Kidney epithelial cell (primary cell): ENCODE data around the gene MICAL3. TPM values are rescaled to one million over a fixed set of nuclear protein-coding genes. Genes with fewer than 3 reads are reported as not detected.

Experiments used
- DNase-seq: peaks from one replicate; pipeline ENCODE4 v3.0.0-alpha.2; 2010; ENCODE audit warnings: low read depth
- H3K27me3 ChIP-seq: 2 replicates; pipeline ENCODE4 v1.6.0; 2011; ENCODE audit warnings: low read length; ENCODE audit not compliant: control insufficient read depth, insufficient read depth
- H3K36me3 ChIP-seq: 2 replicates; pipeline ENCODE4 v1.5.1; 2011; ENCODE audit warnings: low read length; ENCODE audit not compliant: control insufficient read depth, insufficient read depth
- H3K4me3 ChIP-seq: 2 replicates; pipeline ENCODE4 v1.5.1; 2011; ENCODE audit warnings: low read depth, mild to moderate bottlenecking, control low read depth, low read length
- total RNA-seq: library from RNA; depleted of rRNA; stranded (reverse); fragments of >200 nt; gene quantifications from 2 replicates; pipeline ENCODE4 v1.2.3, GENCODE V29; 2015
- TF ChIP-seq, protein P1 (sequence below): IDR thresholded peaks from 2 replicates; pipeline ENCODE4 v1.5.1; 2011; ENCODE audit warnings: mild to moderate bottlenecking, moderate library complexity, low read length, control low read depth, inconsistent platforms; ENCODE audit not compliant: insufficient read depth, poor library complexity, severe bottlenecking

MICAL3 gene
- total RNA-seq, 1 donor from 2014 or later, result 38.9 TPM

DNA sequence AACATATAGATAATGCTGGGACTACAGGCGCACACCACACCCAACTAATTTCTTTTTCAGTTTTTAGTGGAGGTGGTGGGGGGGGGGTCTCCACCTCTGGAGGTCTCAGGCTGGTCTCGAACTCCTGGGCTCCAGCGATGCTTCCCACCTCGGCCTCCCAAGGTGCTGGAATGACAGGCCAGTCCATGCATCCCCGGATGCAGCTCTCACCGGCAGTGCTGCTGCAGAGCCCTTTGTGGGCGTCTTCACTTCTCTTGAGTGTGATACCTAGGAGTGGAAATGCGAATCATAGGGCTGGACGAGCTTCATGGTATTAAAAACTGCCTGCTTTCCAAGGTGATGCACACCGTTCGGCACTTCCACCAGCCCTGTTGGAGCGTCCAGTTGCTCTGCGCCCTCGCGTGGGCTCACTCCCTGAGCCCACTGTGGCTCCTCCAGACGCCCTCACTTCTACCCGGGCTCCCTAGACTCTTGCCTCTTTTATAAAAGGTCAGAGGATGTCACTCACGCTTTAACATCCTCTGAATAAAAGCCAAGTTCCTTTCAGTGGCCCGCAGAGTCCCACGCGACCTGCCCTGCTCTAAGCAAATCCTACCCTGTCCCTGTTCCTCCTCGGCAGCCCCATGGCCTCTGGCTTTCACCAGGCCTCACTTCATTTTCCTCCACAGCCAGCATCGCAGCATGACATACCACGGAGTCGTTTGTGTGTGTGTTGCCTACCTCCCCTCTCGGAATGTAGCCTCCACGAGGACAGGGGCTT, 249.3 kb downstream of the MICAL3 start:
- Histone ChIP-seq H3K36me3 (no peaks in the 10 kb centered on the region), H3K27me3 (no peaks in the 10 kb centered on the region), H3K4me3 (no peak overlapping the region)
- no peak for DNase-seq
- TF ChIP-seq, protein P1, sequence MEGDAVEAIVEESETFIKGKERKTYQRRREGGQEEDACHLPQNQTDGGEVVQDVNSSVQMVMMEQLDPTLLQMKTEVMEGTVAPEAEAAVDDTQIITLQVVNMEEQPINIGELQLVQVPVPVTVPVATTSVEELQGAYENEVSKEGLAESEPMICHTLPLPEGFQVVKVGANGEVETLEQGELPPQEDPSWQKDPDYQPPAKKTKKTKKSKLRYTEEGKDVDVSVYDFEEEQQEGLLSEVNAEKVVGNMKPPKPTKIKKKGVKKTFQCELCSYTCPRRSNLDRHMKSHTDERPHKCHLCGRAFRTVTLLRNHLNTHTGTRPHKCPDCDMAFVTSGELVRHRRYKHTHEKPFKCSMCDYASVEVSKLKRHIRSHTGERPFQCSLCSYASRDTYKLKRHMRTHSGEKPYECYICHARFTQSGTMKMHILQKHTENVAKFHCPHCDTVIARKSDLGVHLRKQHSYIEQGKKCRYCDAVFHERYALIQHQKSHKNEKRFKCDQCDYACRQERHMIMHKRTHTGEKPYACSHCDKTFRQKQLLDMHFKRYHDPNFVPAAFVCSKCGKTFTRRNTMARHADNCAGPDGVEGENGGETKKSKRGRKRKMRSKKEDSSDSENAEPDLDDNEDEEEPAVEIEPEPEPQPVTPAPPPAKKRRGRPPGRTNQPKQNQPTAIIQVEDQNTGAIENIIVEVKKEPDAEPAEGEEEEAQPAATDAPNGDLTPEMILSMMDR, result no peak

DNA sequence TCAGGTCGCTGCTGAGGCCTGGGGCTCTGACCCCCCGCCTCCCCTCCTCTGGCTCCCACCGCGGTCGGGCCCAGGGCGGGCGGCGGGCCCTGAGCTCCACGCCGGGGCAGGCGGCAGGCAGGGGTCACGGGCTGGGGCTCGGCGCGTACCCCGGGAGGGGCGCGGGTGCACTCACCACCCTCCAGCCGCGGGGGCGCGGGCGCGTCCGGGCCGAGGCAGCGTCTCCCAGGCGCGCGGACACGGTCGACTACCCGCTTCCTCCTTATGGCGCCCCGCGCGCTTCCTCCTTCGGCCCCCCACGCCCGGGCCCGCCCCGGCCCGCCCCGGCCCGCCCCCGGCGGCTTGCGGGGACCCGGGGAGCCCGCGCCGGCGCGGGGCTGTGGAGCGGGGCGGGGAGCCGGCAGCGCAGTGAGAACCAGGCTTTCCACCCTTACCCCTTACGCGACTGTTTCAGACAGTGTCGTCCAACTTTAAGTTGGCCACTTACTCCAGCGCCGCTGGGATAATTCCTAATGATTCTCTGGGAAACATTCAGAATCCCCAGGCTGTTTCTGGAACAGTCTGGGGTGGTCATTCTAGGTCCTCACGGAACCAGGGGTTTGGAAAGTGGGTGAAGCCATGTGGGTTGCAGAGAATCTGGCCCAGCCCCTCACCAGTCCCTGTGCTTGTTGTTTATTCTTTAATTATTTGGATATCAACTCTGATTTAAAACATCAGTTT, 250.0 kb downstream of the MICAL3 start, which contains the start of gene BID:
BID (minus strand) TSS at position 264 of the 720 bp plus-strand sequence. CDS start 24,353 bp downstream, outside the sequence.
- DNase-seq, result no peak
- Histone ChIP-seq H3K4me3 (peak within 1 kb of the TSS; percentile 38), H3K36me3 (no peaks in the 10 kb centered on the region), H3K27me3 (no peaks in the 10 kb centered on the region)
- TF ChIP-seq, protein P1, result no peak

DNA sequence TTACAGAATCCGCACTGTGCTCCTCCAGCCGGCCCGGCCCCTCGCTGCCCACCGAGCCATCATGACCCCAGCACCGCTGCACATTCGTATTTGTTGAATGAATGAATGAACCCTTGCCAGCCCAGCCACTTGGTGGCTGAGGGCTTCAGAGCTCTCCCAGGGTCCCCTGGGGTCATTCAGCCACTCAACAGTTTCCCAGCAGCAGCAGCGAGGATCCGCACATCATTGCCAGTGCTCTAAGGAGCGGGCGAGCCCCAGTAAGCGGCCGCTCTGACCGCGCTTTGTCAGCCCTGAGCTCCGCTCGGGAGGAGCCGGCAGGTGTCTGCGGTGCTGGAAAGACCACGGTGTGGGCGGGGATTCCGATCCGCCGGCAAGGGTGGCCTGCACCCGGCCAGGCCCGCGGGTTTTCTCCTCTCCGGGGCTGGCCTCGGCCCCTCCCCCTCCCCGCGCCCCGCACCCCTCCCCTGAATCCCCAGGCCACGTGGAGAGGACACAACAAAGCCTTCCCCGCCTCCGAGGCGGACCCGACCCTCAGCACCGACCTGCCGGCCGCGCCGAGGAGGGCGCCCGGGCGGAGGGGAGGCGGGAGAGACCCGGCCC, 250.7 kb downstream of the MICAL3 start:
- no peaks in the 10 kb centered on the region for H3K36me3 ChIP-seq
- H3K4me3 ChIP-seq, result peak overlapping the region; percentile 38
- TF ChIP-seq, protein P1, result no peak
- no peaks in the 10 kb centered on the region for H3K27me3 ChIP-seq
- no peak for DNase-seq

DNA sequence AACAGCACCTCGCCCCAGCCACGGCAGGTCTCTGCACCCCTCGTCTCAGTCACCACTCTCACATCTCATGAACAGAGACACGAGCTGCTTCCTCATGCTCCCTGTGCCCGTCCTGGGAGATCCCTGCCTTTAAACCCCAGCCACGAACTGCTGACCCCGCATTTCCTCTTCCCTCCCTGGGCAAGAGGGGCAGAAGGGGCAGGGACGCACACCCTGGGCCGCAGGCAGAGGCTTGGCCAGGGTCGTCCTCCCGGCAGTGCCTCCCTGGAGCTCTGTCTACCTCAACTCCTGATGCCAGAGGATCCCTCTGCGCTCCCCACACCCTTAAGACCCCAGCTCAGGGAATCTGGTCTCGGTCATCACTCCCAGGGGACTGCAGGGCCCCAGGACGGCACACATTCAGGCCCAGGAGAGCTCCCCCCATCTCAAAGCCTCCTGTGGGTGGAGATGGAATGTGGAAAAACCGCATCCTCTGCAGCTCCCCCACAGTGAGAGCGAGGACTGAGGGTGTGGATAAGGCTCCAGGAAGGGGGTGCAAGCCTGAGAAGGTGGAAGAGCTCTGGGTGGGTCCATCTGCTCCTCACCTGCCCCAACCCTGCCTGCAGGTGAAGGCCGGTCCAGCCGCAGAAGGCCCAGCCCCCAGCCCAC, 251.3 kb downstream of the MICAL3 start:
- Histone ChIP-seq H3K4me3 (peak overlapping the region; percentile 38), H3K36me3 (no peaks in the 10 kb centered on the region), H3K27me3 (no peaks in the 10 kb centered on the region)
- TF ChIP-seq, protein P1, result no peak
- DNase-seq, result no peak

DNA sequence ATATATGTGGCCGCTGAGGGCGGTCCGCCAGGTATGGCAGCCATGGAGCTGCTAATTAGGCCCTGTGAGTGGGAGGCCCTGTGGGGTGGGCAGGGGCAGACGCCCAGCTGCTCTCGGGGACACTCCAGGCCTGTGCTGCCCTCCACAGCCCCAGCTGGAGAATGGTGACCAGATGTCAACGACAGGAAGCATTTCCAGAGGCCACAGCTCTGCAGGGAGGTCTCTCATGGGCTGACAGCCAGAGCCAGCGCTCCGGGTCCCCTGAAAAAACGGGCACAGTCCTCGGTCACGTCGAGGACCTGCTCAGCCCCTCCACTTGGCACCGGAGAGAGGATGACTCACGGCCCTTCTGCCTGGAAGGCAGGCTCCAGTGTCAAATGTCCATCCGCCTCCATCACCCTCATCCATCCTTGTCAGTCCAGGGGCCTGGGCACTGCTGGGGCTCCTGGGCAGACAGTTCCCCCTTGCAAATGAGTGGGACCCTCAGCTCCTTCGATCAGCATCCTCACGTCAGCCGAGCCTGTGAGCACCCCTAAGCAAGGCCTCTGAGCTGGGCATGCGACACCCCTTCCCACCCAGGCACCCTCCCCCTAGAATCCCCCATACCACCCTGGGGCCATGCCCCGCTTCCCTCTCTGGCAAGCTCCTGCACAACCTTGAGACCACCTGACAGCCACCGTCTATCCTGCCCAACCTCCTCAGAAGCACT, 252.0 kb downstream of the MICAL3 start:
- no peak for DNase-seq
- Histone ChIP-seq H3K4me3 (no peak overlapping the region), H3K36me3 (no peaks in the 10 kb centered on the region), H3K27me3 (no peaks in the 10 kb centered on the region)
- TF ChIP-seq, protein P1, result no peak
